OCI-LY1 (cell line): Measurements from ENCODE around the gene SEC61G.

ENCODE experiments used
- H2AFZ ChIP-seq: fragments of 200-600 bp; sonication (generic), shearing (Covaris generic); 2 replicates; pipeline ENCODE4 v1.6.0; 2014; ENCODE audit warnings: antibody characterized with exemption, mild to moderate bottlenecking, low read length
- H3F3A ChIP-seq: fragments of 200-600 bp; sonication (generic), shearing (Covaris generic); 2 replicates; pipeline ENCODE4 v1.6.0; 2014; ENCODE audit warnings: mild to moderate bottlenecking, antibody characterized with exemption, low read length, moderate library complexity; ENCODE audit not compliant: insufficient read depth
- H3K27ac ChIP-seq: fragments of 200-600 bp; sonication (generic); 2 replicates; pipeline ENCODE4 v1.5.1; 2014; ENCODE audit warnings: low read length, mixed run types, mild to moderate bottlenecking, low read depth; ENCODE audit not compliant: poor library complexity, severe bottlenecking
- H3K27me3 ChIP-seq: fragments of 200-600 bp; sonication (generic); 2 replicates; pipeline ENCODE4 v1.6.0; 2014; ENCODE audit warnings: antibody characterized with exemption, mild to moderate bottlenecking, low read length, moderate library complexity; ENCODE audit not compliant: insufficient read depth
- H3K36me3 ChIP-seq: fragments of 200-600 bp; sonication (generic); 2 replicates; pipeline ENCODE4 v1.6.1; 2014; ENCODE audit warnings: mild to moderate bottlenecking, antibody characterized with exemption, low read length, moderate library complexity, mixed read lengths; ENCODE audit not compliant: insufficient read depth
- H3K4me1 ChIP-seq: fragments of 200-600 bp; sonication (generic); 2 replicates; pipeline ENCODE4 v1.5.1; 2014; ENCODE audit warnings: mild to moderate bottlenecking, low read length, moderate library complexity; ENCODE audit not compliant: insufficient read depth, severe bottlenecking
- H3K4me2 ChIP-seq: fragments of 200-600 bp; sonication (generic), shearing (Covaris generic); 2 replicates; pipeline ENCODE4 v1.6.1; 2014; ENCODE audit warnings: low read length
- H3K4me3 ChIP-seq: fragments of 200-600 bp; sonication (generic); 2 replicates; pipeline ENCODE4 v1.5.1; 2014; ENCODE audit warnings: low read length, low read depth, mild to moderate bottlenecking, mixed read lengths; ENCODE audit not compliant: poor library complexity, severe bottlenecking
- H3K79me2 ChIP-seq: fragments of 200-600 bp; shearing (Covaris generic); 2 replicates; pipeline ENCODE4 v1.6.1; 2016; ENCODE audit warnings: mixed run types, low read length, mixed read lengths; ENCODE audit not compliant: insufficient read depth
- H3K9ac ChIP-seq: fragments of 200-600 bp; sonication (generic), shearing (Covaris generic); 2 replicates; pipeline ENCODE4 v1.6.1; 2014; ENCODE audit warnings: mild to moderate bottlenecking, low read length, mixed read lengths
- H3K9me2 ChIP-seq: fragments of 200-600 bp; sonication (generic), shearing (Covaris generic); 2 replicates; pipeline ENCODE4 v1.6.1; 2014; ENCODE audit warnings: low read depth, mild to moderate bottlenecking, low read length, mixed read lengths
- H3K9me3 ChIP-seq: fragments of 200-600 bp; shearing (Covaris generic); 2 replicates; pipeline ENCODE4 v1.6.1; 2014; ENCODE audit warnings: low read length, mixed read lengths
- H4K20me1 ChIP-seq: fragments of 200-600 bp; sonication (generic), shearing (Covaris generic); 2 replicates; pipeline ENCODE4 v1.6.0; 2016; ENCODE audit warnings: mild to moderate bottlenecking, low read length; ENCODE audit not compliant: insufficient read depth
- CTCF ChIP-seq: fragments of 200-600 bp; sonication (generic), shearing (Covaris generic); IDR thresholded peaks from 2 replicates; pipeline ENCODE4 v1.5.1; 2017; ENCODE audit warnings: mild to moderate bottlenecking, antibody characterized with exemption, low read length, moderate library complexity, mixed read lengths
- EZH2 ChIP-seq: fragments of 200-600 bp; sonication (generic), shearing (Covaris generic); IDR thresholded peaks from 2 replicates; pipeline ENCODE4 v1.8.0; 2017; ENCODE audit warnings: borderline replicate concordance, mixed run types, mild to moderate bottlenecking, antibody characterized with exemption, low read length, moderate library complexity, mixed read lengths

The SEC61G gene

GRCh38 chr7:54758702-54759592, at the start of gene SEC61G:
SEC61G (minus strand) TSS chr7:54759211; CDS start chr7:54757588, 1,623 bp downstream.
- Histone ChIP-seq H2AFZ (peak within 1 kb of the TSS; percentile 79), H3K9me2 (no peaks in the 10 kb centered on the region), H3F3A (no peaks in the 10 kb centered on the region), H3K9me3 (no peaks in the 10 kb centered on the region), H3K9ac (peak within 1 kb of the TSS; percentile 95), H3K4me2 (peak within 1 kb of the TSS; percentile 93), H4K20me1 (no peaks in the 10 kb centered on the region), H3K79me2 (peaks cover 38% of the 10 kb centered on the region), H3K27ac (no peak within 1 kb of the TSS), H3K27me3 (no peaks in the 10 kb centered on the region), H3K36me3 (peaks cover 25% of the 10 kb centered on the region), H3K4me3 (peak within 1 kb of the TSS; percentile 92), H3K4me1 (peaks cover 23% of the 10 kb centered on the region)
- no peak for TF ChIP-seq CTCF
- no peak for TF ChIP-seq EZH2

GRCh38 chr7:54802841-54803240, 43.8 kb upstream of the SEC61G start:
- Histone ChIP-seq H3K27ac (no peak overlapping the region), H3K9ac (no peak overlapping the region), H3K4me3 (no peak overlapping the region), H3K9me3 (no peaks in the 10 kb centered on the region), H2AFZ (no peak overlapping the region), H3K4me1 (no peaks in the 10 kb centered on the region), H3K9me2 (no peaks in the 10 kb centered on the region), H3K36me3 (no peaks in the 10 kb centered on the region), H3K4me2 (no peak overlapping the region), H3F3A (no peaks in the 10 kb centered on the region), H4K20me1 (no peaks in the 10 kb centered on the region), H3K79me2 (no peaks in the 10 kb centered on the region), H3K27me3 (peaks cover 6% of the 10 kb centered on the region; the same call in 1 of the 2 replicates)
- TF ChIP-seq EZH2 (no peak), CTCF (no peak)

- Histone ChIP-seq H3K9me2 (no peaks in the 10 kb centered on the region), H3K9me3 (no peaks in the 10 kb centered on the region), H4K20me1 (no peaks in the 10 kb centered on the region), H2AFZ (no peak overlapping the region), H3K79me2 (no peaks in the 10 kb centered on the region), H3F3A (no peaks in the 10 kb centered on the region), H3K9ac (no peak overlapping the region), H3K4me2 (no peak overlapping the region), H3K27me3 (peaks cover 6% of the 10 kb centered on the region; the same call in 1 of the 2 replicates), H3K36me3 (no peaks in the 10 kb centered on the region), H3K4me1 (no peaks in the 10 kb centered on the region), H3K27ac (no peak overlapping the region), H3K4me3 (no peak overlapping the region)
- TF ChIP-seq EZH2 (no peak), CTCF (no peak)
Measured at GRCh38 chr7:54802114-54802513, 43.1 kb upstream of the SEC61G start.
